Peyer's patch (tissue), 4 donors: ENCODE data around the gene GADL1.

Experiments used
- POLR2A ChIP-seq, 2 donors: fragments of 450-650 bp; IDR thresholded peaks; one replicate each; pipeline ENCODE4 v1.5.1; 2017; ENCODE audit warnings: antibody characterized with exemption in 2 of 2, mild to moderate bottlenecking in 2 of 2, moderate library complexity in 2 of 2
- TF ChIP-seq, protein P1 (sequence below), 6 experiments: fragments of 450-650 bp in 4 of 6; fragments of 200-600 bp in 2 of 6; sonication (generic) in 1 of 6; IDR thresholded peaks; one replicate each; pipeline ENCODE4 v1.5.1; 2017 to 2019; ENCODE audit warnings: antibody characterized with exemption in 6 of 6, mild to moderate bottlenecking in 3 of 6, moderate library complexity in 1 of 6

DNA sequence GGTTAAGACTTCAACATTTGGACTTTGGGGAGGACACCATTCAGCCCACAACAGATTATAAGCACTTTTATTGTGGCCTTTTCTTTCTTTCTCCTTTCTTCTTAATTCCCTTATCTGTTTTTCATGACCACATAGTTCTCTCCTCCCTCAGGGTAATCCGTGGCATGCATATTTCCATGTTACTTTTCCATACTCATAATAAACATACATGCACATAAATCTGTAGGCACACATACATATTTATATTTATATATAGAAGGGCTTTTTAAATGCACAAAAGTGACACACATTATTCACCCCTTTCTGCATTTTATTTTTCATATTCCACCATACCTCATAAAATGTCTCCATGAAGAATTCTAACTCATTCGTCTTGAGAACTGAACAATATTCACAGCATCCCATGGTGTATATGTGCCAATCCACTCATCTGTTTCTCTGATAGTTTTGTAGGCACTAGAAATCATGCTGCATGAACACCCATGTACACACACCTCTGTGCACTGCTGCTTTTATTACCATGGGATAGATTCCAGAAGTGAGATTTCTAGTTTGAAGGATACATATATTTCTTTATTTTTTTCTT, 38.1 kb upstream of the GADL1 start:
- TF ChIP-seq, protein P1, sequence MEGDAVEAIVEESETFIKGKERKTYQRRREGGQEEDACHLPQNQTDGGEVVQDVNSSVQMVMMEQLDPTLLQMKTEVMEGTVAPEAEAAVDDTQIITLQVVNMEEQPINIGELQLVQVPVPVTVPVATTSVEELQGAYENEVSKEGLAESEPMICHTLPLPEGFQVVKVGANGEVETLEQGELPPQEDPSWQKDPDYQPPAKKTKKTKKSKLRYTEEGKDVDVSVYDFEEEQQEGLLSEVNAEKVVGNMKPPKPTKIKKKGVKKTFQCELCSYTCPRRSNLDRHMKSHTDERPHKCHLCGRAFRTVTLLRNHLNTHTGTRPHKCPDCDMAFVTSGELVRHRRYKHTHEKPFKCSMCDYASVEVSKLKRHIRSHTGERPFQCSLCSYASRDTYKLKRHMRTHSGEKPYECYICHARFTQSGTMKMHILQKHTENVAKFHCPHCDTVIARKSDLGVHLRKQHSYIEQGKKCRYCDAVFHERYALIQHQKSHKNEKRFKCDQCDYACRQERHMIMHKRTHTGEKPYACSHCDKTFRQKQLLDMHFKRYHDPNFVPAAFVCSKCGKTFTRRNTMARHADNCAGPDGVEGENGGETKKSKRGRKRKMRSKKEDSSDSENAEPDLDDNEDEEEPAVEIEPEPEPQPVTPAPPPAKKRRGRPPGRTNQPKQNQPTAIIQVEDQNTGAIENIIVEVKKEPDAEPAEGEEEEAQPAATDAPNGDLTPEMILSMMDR (IDR thresholded peaks at IDR 0.05) = no peak
- TF ChIP-seq POLR2A (IDR thresholded peaks at IDR 0.05) = no peak
